GM12891 (cell line): ENCODE data around the gene DZIP3.
A peak's percentile ranks its signal among the peaks of the same experiment; 100 is the strongest.

ENCODE experiments used
- PAX5 ChIP-seq: IDR thresholded peaks from 2 replicates; pipeline ENCODE4 v1.6.1; 2011; ENCODE audit warnings: low read length, moderate library complexity, mild to moderate bottlenecking; ENCODE audit not compliant: insufficient read depth, severe bottlenecking
- POLR2A ChIP-seq: IDR thresholded peaks from 2 replicates; pipeline ENCODE4 v1.6.1; 2011; ENCODE audit warnings: low read depth, low read length, control low read depth
- POLR2AphosphoS5 ChIP-seq: IDR thresholded peaks from 2 replicates; pipeline ENCODE4 v1.6.1; 2011; ENCODE audit warnings: low read depth, low read length, control low read depth
- POU2F2 ChIP-seq: IDR thresholded peaks from 2 replicates; pipeline ENCODE4 v1.6.1; 2011; ENCODE audit warnings: low read depth, mild to moderate bottlenecking, control low read depth, low read length, moderate library complexity
- SPI1 ChIP-seq: IDR thresholded peaks from 2 replicates; pipeline ENCODE4 v1.6.1; 2011; ENCODE audit warnings: low read depth, low read length, control low read depth
- TAF1 ChIP-seq: IDR thresholded peaks from 2 replicates; pipeline ENCODE4 v1.6.1; 2011; ENCODE audit warnings: low read depth, low read length, control low read depth

- TF ChIP-seq POLR2A (peak; percentile 97), POLR2AphosphoS5 (peak; percentile 97), TAF1 (peak; percentile 87), PAX5 (no peak), POU2F2 (peak; percentile 70), SPI1 (peak; percentile 42; the same call in 1 of the 2 replicates)
Measured at GRCh38 chr3:108589081-108589997, at the start of gene DZIP3, which contains the start of gene CIP2A.
